NCI-H2029 treated with DMSO at 0.1 percent for 48 hours (cell line): Measurements from ENCODE around the gene IL5RA.

ENCODE experiments used
- DNase-seq: peaks from one replicate; lab custom pipeline; 2025; lab: John Stamatoyannopoulos, UW

The IL5RA gene

DNA sequence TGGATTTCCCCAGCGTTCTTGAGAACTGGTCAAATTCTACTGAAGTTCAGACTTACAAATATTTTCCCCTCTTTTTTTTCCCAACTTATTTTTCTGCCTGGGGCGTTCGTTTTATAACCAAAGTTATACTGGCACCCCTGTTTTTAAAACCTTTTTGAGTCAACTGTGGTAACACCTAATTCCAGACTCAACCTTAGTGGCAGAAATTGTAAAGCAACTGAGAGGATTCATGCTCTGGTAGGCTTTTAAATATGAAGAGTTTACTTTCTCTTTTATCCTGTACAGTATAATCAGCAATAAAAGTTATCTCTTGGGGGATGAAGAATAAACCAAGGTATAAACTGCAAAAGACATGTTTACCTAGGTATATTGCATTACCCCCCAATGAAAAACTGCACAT lies 2.3 kb downstream of the IL5RA start:
- no peak for DNase-seq

DNA sequence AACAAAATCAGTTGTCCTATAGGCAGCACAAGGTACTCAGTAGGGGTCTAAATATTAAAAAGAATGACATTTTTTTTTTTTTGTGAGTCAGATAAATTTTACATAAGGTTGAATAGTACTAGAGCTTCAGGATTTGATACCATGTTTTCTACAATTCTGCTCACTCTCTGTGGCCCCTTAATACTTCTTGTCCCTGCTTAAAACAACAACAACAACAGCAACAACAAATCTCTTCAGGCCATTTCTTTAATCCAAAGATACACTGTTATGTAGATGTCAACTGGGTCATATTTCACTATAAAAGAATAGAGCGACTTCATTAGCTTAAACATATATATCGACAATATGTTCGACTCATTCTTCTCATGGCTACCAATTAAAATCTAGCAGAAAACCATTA lies 3.0 kb downstream of the IL5RA start:
- DNase-seq, result no peak

DNA sequence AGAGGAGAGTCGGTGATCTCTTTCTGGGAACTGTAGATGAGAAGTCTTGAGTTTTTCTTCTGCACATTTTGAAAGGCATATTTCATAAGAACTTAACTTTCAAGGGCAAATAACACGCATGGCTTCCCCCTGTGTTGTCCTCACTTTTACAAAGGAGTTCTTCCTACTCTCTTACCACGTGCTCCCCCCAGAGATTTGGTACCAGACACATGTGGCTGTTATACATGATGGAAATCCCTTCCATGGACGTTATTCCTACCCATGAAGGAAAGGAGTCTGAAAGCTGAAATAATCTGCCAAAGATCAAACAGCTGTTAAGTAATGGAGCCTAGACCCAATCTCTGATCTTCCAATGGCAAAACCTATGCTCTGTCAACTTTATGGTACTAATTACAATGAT lies 4.4 kb downstream of the IL5RA start:
- DNase-seq, result no peak

DNA sequence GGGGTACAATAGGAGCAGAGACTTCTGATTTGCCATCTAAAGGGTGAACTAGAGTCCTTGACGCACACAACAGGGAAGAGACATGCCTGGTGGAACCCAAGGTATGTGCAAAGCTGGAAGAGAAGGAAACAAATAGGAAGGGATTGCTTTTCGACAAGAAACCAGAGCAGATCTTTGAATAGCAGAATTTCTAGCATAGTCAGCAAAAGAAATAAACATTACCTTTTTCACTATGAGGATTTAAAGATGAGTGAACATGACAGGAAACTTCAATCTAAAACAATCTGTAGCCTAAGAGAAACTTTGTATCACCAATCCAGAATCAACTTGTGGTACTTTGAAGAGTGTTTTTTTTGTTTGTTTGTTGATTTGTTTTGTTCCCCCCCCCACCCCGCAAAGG lies 4.9 kb downstream of the IL5RA start:
- no peak for DNase-seq

DNA sequence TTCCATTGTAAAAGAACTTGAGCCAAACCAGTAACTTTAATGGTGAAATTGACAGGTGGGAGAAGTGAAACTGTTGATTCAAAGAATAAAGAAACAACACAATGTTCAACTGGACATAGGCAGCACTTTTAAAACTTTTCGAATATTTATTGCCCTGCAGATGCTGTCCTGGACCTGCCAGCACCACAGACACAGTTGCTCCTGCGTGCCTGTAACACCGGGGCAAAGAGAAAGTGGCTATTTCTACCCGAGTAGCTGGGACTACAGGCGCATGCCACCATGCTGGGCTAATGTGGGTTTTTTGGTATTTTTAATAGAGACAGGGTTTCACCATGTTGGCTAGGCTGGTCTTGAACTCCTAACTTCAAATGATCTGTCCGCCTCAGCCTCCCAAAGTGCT lies 7.4 kb downstream of the IL5RA start:
- DNase-seq, result no peak

DNA sequence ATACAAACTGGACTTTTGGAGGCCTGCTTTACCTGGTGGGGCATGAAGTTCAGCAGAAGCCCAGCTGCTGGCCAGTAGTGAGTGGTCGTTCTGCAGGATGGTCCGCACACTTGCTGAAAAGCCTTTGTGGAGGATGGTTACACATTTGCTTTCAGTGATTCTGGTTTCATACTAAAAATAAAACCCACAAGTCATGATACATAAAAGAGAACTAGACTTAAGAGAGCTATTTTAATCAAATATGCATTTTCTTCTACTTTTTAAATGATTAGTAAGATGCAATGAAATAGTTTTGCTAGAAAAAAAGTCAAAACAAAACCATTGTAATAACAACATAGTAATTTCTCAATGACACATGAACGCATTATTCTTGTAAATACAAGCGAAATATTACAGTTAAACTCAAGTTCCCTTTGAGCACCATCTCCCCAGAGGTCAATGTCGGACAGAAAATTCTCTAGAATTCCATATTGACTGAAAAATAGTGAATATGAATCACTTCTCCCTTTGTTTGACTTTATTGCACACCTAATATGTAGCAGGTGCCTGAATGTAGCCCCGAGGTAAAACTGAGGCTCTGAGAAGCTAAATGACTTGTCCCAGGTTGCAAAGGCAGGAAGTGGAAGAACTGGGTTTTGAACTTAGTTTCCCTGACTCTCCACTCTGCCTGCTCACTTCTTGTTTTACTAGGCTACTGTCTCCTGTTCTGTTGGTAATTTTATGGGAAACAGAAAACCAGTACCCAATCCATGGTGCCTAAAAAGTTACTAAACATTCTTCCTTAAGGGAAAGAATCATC lies 8.3 kb downstream of the IL5RA start:
- no peak for DNase-seq

DNA sequence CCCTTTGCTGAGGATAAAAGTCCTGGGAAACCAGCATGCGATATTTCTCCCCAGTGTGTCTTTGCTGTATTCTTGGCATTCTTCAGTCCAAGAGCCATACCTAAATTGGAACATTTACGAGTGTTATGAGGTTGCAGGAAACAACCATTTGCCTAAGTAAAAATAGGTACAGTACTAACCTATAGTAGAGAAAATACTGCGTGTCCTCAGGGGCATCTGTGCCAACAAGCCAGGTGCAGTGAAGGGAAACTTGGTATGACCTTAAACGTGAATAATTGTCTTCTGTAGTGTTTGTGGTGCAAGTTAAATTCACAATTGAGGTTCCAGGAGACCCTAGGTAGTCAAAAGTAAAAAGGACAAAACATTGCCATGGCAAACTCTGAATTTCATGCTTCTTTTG lies 12.2 kb downstream of the IL5RA start:
- no peak for DNase-seq

DNA sequence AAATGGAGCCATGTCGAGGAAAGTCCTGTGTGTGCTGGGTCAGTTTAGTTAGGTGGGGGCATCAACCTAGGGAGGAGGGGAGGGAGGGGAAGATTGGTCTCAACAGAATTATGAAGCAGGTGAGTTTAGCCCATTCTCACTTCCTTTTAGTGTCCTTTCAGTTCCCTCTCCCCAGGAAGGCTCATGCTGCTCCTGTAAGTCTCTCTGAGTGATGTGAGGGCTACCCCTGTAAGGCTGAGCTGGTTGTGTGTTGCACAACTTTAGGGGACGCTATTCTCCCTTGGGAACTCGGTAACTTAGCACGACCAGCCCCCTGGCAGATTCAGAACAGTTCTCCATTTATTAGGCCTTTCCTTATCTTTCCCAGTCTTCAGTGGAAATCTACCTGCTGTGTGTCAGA lies 21.2 kb downstream of the IL5RA start:
- no peak for DNase-seq

DNA sequence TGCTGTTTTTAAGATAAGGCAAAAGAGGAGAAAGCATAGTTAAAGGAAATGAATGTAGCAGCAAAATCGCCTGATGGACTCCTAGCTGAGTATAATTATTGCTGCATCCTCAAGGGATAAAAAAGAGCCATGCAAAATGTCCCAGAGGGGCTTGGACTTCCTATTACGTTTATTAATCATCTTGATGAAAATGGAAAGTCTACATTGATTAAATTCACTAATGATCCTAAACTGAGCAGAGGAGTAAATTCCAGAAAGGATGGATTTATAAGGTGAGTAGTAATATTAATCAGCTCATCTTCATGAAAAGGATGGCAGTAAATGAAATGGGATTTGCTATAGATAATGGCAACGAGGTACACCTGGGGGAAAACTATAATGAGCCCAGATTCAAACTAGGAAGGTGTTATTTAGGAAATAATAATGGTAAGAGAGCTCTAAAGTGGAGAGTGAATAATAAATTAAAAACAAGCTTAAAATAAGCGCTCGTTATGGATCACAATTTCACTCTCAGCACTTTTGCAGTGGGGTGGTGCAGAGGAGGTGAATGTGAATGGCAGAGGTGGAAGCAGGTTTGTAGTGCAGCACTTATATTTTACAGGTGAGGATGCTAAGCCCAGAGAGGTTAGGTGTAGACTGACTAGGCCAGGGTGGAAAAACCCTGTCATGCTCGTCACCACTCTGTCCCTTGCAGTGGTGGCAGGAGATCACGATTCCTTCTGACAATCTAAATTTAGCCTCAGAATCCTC lies 22.3 kb downstream of the IL5RA start:
- DNase-seq, result no peak

DNA sequence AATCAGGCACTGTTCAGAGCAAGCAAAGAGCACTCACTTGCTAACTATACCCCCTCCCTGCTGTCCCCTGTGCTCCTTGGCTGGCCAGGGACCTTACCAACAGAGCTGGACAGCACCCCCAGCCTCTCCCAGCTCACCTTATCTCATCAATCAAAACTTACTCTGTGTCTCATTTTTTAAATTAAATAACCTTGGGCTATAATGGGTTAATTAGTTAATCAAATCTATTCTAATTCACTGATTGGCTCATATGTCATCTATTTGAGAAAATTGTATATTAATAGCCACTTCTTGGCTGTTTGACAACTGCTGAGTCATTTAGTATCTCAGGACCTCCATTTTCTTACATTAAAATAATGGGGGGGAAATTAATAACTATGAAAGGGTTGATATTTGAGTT lies 22.9 kb downstream of the IL5RA start:
- no peak for DNase-seq

DNA sequence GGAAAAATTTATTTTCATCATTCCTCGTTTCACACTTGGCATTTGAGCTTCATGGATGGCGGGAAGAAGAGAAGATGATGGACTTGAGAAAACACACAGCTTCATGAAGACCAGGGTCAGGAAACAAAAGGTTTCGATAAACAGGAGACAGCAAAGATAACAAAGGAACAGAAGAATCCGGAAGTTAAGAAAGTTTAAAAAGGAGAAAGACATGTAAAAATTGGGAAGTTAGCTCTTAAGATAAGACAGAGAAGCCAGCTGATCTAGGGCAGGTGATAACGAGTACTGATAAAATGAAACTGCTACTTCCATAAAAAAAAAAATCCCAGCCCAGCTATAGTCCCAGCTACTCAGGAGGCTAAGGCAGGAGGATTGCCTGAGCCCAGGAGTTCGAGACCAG lies 23.9 kb downstream of the IL5RA start:
- no peak for DNase-seq

DNA sequence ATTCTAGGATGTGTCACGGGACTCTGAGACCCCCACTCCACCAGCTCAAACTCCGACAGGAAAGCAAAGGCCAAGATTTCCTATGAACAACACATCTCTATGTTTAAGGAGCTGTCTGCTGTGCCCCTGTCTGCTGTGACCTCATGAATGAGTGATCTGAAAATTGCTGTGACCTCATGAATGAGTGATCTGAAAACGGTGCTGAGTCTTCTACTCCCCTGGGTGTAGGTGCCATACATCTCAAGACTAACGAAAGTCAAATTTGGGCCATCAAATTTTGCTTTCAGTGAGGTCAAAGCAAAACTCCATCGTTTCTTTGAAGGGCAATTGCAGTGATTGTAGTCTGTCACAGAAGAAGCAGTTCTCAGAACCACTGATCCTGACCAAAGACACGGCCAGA lies 24.4 kb downstream of the IL5RA start:
- DNase-seq, result no peak

DNA sequence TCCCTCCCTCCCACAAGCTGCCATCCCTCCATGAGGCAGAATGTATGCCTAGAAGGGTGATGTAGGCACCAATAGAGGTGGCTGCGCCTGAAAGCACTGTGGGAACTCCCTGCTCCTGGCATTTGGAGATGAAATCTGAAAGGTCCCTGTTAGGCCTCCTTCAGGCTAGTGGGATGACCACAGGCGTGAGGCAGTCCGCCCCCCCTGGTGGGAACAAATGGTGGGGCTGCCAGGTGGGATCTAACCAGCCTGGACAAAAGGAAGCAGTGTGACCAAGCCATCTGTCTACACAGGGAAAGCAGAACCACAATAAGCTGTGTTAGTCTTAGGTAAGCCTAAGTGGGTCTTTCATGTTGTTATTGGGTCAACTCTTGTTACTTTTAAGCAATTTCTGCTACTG lies 25.3 kb downstream of the IL5RA start:
- DNase-seq, result no peak

DNA sequence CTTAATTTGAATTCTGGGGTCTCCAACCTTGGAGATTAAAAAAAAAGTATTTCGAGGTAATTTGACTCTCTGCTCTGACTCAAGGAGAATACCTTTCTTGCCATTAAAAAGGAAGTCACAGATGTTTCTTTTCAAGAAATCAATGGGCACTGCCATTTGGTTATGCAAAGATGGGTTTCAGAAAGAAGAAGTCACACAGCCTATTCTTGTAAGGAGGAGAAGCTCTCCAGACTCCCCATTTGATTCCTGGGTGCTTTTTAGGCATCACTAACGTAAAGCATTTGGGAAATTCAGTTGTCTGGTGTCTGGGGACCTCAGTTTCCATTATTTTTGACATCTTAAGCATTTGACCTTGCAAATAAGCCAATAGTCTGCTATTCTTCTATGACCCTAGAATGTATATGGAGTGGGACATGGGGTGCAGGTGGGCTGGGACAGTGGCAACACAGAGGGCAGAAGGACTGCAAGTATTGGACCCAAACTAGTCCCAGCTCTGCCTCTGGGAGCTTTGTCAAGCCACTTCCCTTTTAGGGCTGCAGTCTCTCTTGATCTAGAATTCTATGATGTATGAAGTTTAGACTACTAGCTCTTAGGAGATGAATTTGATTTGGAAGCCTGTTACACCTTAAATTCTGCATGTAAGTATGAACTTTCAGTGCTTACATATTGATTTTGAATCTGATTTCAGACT lies 27.8 kb downstream of the IL5RA start:
- no peak for DNase-seq

DNA sequence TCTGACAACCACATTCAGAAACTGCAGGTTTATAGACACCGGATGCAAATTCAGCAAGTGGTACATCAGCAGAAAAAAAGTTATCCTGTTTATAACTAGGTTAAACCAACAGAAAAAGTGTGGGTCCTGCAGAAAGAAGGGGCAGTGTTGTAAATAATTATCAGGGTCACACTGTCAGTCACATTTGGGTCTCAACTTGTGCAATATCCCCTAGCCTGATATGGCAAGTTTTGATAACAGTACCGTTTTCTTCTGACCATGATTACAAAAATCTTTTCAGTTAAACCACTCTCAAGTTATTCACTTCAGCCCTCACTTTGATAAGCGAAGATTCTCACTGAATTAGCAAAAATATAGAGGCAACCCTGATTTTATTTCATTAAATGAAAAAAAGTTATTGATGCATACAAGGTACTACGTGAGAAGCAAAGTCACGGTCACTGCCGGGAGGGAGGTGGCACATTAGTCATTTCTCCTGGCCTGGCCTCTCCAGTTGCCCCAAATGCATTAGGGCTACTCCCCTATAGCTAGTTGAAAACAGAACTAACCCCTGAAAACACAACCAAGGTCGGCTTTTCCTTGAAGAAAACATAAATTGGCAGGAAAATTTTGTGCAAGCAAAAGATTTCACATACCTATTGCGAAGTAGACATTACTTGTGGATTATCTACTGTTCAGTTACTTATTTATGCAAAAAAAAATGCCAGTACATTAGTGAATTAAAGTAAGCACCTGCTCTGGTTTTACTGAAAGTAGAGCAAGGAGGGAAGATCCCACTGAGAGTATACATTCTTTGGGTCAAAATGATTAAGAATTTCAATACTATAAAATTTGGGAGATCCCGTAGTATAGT lies 28.6 kb downstream of the IL5RA start:
- DNase-seq, result no peak

DNA sequence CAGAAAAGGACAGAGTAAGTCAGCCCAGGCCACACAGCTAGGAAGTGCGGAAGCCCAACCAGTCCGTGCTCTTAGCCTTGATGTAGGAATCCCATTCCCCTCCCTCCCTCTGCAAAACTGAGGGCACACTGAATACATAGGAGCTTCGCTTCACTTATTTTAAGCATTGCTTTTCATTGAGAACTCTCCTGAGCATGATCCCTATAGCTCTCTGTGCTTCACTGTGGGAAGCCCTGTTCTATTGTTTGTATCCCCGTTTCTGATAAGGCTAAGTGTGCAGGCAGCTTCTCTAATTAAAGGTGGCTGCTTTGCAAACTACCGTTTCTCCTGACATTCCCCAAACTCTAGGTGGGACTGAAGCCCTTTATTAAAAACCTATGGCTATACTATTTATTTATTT lies 29.9 kb downstream of the IL5RA start:
- no peak for DNase-seq

DNA sequence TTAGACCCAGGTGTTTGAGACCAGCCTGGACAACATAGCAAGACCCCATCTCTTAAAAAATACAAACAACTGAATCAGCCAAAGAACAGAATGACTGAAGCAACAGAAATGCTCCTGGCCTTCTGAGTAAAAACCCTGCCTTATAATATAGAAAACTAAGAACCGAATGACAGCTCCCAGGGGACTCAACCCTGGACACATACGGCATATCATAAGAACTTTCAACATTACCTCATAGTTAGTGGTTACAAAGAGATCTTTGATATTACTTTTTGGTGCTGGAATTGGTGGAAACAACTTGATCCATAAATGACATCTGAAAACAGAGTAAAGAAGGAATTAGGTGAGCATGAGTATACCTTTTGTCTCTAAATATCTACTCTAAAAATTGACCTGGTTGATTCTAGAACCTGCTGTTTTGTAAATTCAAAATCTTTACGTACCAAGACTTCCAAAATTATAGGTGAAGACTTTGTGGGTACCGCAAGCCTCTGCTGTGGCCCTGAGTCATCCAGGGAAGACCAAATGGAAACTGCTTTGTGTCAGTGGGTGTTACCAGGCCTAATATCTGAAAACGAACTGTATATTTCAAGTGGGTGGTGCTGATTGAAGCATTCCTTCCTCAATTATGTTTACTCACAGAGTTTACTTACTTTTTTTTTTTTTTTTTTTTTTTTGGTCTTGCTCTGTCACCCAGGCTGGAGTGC lies 35.5 kb downstream of the IL5RA start:
- no peak for DNase-seq

DNA sequence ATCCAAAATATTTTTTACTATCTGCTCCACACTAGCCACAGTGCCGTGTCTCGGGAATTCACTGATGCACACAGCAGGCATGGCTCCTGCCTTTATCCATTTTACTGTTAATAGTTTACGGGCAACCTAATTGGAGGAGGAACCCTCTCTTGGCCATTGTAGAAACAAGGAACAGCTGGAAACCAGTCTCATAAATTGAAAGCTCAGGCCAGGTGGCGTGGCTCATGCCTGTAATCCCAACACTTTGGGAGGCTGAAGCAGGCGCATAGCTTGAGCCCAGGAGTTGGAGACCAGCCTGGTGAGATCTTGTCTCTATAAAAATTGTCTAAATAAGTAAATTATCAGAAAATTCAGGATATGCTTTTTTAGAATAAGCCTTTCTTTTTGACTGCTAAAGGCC lies 39.0 kb downstream of the IL5RA start:
- no peak for DNase-seq

DNA sequence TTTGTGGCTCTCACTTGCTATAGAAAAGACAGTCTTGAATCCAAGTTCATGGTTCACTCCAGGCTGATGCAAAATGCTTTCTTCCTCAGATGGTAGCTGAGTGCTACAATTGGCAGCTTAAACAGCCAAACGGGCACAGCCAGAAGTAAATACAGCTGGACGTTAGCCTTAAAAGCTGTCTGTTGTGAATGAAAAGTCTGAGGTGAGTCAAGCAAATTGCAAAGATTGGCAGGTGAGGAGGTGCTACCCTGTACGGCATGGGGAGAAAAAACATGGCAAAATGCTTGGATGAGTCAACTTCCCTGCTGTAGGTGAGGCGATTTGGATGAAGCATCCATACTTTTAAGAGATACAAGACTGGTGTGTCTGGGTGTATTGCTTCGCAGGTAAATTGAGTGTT lies 40.5 kb downstream of the IL5RA start:
- no peak for DNase-seq

DNA sequence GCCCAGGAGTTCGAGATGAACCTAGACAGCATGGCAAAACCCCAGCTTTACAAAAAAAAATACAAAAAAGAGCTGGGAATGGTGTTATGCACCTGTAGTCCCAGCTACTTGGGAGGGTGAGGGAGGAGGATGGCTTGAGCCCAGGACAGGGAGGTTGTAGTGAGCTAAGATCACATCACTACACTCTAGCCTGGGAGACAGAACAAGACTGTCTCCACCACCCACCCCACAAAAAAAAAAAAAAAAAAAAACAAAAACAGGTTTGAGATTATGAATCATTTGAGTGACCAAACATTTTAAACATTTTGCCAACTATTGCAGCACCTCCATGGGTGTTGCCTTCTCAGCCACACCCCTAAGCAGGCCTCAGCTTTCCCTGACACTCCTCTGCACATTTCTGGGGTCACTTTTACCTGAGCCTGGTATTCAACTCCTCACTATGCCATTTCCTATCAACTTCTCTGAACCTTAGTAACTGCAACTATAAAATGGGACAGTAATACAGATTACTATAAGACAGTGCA lies 41.8 kb downstream of the IL5RA start:
- DNase-seq, result no peak

DNA sequence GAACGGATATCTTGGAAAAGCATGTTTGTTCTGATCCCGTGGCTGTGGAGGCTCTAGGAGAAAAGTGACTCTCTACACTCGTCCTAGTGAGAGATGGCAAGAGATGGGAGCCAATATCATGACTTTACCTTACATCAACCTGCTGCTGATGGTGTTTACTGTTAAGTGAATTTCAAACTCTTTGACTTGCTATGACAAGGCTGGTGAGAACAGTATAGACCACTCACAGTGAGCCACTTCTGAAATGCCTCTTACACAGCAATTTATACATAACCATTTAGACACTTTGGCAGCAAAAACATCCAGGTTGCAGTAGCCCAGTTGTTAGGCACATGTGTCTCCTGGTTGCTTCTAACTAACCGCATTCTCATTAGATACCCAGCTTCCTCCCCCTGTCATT lies 43.3 kb downstream of the IL5RA start:
- DNase-seq, result no peak
